ENCODE results near the gene STUM.
A peak's percentile ranks its signal among the peaks of the same experiment; 100 is the strongest.

Gene STUM

GRCh38 chr1:226534098-226534497 lies 14.5 kb upstream of the STUM start:
- no peak for DNase-seq

DNA sequence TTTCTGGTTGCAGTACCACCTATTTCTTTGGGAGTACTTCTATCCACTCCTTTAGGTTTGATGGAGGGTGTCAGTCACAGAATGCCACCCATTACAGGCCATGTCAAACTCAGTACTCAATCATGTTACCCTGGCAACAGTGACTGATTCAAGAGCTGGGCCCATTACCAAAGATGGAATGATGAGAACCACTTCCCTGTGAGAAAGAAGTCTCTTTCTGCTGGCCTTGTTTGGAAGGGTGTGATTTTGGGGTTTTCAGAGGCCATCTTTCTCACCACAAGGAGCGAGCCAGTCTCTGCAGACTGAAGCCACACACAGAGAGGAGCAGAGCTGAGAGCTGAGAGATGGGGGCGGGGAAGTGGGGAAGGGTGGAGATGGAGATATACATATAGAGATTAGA lies 13.9 kb upstream of the STUM start:
- DNase-seq: no peak

GRCh38 chr1:226535666-226536065 lies 12.9 kb upstream of the STUM start:
- no peak for DNase-seq

DNA sequence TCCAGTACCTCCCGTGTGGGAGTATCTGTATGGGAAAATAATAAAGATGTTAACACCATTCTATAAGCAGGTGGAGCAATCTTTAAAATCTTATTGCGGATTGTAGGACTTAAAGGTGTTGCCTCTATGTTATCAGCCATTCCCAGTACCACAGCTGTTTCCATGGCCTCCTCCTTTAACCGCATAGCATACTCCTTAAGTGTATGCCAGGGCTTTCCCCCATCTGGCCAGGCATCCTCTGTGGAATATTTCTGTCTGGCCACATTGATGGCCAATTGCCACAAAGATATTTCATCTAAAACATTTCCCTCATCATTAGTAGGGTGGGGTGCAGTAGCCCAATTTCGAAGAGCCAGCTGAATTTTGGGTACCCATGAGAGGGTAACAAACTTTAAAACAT lies 7.3 kb upstream of the STUM start:
- no peak for DNase-seq

GRCh38 chr1:226541631-226542622 lies 6.6 kb upstream of the STUM start:
- no peak for DNase-seq

- DNase-seq: no peak
Measured at GRCh38 chr1:226542623-226543103, 5.9 kb upstream of the STUM start.

DNA sequence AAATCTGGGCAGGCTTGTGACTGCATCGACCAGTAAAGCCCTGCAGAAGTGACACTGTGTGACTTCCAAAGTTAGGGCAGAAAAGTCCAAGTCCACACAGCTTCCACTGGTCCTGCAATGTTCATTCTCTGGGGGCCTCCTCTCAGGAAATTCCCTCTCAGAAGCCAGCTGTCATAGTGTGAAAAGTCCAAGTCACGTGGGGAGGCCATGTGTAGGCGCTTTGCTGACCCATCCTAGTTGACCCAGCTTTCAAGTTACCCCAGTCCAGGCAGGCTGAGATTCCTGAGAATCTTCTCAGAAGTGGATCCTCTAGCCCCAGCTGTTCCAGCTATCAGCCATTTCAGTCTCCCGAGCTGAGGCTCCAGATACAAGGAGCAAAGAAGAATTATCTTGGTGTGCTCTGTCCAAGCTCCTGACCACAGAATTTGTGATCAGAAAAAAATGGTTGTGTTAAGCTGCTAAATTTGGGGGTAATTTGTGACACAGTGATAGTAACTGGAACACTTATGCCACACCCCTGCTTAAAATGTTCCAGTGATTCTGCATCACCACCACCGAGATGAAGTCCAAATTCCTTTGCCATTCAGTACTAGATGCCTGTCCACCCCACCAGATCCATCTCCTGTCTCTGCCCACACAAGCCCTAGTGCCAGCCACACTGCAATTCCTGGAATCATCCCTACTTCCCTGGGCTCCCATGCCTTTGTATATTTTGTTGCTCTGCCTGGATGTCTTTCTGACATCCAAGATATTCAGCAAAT lies 2.5 kb upstream of the STUM start:
- no peak for DNase-seq

DNA sequence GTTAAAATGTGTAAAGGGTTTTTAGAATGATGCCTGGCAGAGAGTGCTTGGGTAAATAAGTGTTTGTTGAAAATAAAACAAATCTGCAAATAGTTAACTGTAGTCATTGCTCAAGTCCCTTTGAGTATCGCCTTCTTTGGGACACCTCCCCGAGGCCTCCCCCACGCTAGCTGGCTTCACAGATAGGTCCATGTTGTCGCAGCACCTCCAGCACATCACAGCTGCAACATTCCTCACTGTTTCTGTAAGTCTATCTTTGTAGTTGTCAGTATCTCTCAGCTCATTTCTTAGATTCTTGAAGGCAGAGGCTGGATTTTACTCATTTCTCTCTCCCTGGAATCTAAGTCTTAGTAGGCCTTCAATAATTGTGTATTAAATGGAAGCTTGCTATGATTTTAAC lies 1.6 kb upstream of the STUM start:
- no peak for DNase-seq

- DNase-seq: peak; percentile 56 to 59
Measured at GRCh38 chr1:226547754-226548191, 791 bp upstream of the STUM start.

GRCh38 chr1:226549094-226549936 lies 751 bp downstream of the STUM start:
- DNase-seq: peak in 1 of 2 experiments; percentile 3

DNA sequence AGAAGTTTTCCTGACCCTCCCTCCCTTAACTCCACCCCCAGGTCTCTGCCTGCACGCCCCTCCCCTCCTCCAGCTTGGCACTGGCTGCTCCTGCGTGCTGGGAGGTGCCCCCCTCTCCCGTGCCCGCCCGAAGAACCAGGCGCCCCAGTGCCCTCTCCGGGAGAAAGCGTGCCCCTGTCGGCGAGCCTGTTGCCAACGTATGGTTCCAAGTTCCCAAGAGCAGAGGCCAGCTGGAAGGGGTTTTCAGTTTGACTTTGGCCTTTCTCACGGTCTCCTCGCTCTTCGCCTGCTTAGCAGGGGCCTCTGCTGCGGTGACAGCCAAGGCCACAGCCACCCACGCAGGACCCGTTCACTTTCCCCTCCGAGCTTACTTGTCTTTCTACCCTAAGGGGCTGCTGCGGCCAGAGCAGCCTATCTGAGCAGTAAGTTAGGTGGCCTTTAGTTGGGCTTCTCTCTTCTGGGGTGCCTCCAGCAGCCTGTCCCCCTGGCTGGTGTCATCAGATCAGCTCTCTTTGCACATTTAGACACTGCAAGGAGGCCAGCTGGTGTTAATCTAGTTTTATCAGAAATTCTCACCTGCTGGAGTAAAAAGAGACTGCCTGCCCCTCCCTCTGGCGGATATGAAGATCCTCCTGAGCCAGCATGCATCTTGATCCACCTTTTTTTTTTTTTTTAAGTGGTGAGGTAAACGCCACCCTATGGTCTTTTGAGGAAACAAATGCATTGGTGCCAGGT lies 1.5 kb downstream of the STUM start:
- peak in 1 of 2 experiments; percentile 19 for DNase-seq

DNA sequence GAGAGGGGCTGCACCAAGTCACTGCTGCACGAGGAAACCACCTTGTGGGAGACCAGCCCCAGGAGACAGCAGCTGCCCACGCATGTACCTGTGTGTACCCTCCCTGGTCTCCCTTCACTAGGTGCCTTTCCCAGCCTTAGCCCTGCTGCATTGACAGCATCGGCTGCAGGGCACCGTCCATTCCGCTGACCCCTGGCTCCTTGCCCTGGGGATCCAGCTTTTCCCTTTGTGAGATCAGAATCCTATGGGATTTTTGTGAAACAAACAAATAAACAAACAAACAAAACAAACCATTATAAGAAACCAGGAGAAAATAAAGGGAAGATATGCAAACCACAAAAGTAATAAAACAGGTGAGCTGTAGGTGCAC lies 2.1 kb downstream of the STUM start:
- DNase-seq: no peak

GRCh38 chr1:226551299-226551698 lies 2.7 kb downstream of the STUM start:
- DNase-seq: no peak

- DNase-seq: no peak
Measured at GRCh38 chr1:226552061-226552460, 3.5 kb downstream of the STUM start.

DNA sequence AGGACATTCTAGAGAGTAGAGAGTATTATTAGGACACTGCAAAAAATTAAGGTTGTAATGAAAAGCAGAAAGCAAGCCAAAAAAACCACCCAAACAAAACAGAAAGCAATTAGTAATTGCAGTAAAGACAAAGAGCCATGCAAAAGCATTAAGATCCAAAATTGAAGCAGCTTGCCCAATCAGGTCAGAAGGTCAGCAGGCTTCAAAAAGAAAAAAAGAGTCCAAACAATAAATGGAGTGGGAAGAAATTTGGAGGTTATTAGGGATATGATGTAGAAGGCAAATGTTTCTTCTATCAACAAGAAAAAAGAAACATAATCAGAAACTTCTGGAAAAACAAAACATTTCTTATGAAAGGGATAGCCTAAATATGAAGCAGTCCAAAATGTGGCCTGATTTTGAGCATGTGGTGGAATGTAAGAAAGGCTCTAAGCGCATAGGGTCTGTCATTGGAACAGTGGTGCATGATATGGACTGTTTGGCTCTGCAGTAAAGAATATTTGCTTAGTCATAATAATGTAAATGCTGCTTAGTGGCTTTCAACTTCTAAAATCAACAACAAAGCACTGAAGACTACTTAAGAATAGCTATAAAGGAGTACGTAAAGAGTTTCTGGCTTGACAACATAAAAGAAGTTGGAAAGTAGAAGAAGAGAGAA lies 4.8 kb downstream of the STUM start:
- DNase-seq: no peak

DNA sequence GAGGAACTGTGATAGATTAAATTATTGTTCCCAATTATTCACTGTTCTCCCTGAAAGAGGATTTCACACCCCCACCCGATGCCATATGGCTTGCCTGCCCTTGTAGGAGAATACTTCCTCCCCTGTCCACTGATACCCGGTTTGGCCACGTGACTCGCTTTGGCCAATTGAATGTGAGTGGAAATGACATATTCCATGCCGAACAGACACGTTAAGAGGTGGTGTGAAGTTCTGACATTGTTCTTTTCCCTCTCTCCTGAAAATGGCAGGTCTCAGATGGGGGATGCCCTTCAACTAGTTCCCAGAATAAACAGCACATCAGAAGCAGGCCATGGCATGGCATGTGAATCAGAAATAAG lies 5.3 kb downstream of the STUM start:
- DNase-seq: no peak

GRCh38 chr1:226555092-226555491 lies 6.5 kb downstream of the STUM start:
- no peak for DNase-seq

DNA sequence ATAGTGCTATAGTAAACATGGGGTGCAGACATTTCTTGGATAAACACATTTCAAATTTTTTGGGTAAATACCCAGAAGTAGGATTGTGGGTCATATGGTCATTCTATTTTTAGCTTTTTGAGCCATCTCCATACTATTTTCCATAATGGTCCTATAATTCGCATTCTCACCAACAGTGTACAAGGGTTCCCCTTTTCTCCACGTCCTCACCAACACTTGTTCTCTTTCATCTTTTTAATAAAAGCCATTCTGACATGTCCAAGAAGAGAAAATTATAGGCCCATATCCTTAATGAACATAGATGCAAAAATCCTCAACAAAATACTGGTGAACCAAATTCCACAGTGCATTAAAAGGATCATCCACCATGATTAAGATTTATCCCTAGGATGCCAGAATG lies 8.9 kb downstream of the STUM start:
- no peak for DNase-seq

- DNase-seq: no peak
Measured at GRCh38 chr1:226558036-226558650, 9.6 kb downstream of the STUM start.

GRCh38 chr1:226560243-226560642 lies 11.7 kb downstream of the STUM start:
- DNase-seq: no peak

DNA sequence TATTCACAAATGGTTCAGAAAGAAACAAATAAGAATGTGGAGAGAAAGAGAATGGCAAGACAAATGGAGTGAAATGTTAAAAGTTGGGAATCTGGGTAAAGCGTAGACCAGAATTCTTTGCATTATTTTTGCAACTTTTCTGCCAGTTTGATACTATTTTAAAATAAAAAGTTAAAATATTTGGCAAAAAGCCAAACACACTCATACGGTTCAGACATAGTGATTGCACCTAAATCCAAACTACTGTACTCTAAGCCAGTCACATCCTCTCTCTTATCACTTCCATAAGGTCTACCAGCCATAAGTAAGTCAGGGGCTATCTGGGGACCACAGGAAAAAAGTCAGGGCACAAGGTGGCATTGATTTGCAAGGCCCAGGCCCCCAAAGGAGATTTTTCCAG lies 14.4 kb downstream of the STUM start:
- no peak for DNase-seq

Measured in stimulated activated CD4-positive, alpha-beta T cell treated with anti-CD3 and anti-CD28 coated beads, Interleukin-4, amount 100 ng/mL, for 4 hours (primary cell).